ENCODE results near the gene UXS1. TPM values are rescaled to one million over a fixed set of nuclear protein-coding genes. Genes with fewer than 3 reads are reported as not detected.

UXS1 gene
- total and polyA plus RNA-seq, 2 donors (not counting 3 experiments of a cell fraction or from before 2014, with no cell fraction given), result 34.2 to 43.2 TPM

- BruUV-seq (replicated peaks), result no TSS peak
- Histone ChIP-seq H3K9me1 (replicated peaks; ENCODE audit: control insufficient read depth, extremely low read depth, insufficient read depth, low read length) (no peaks in the 10 kb centered on the region), H3K4me3 (replicated peaks in 1 of 3; ENCODE audit: insufficient read depth in 1 of 3, low read depth in 1 of 3, low read length in 3 of 3) (no peak overlapping the region), H3K79me2 (ENCODE audit: control insufficient read depth, insufficient read depth, low read length) (no peaks in the 10 kb centered on the region), H3K9me3 (replicated peaks; ENCODE audit: control insufficient read depth, insufficient read depth, low read length) (no peaks in the 10 kb centered on the region), H4K20me1 (replicated peaks; ENCODE audit: control insufficient read depth, extremely low read depth, insufficient read depth, low read length) (no peaks in the 10 kb centered on the region), H3K9ac (replicated peaks; ENCODE audit: extremely low read depth, insufficient read depth, low read length) (no peak overlapping the region), H3K27me3 (ENCODE audit: control insufficient read depth in 2 of 2, insufficient read depth in 2 of 2, low read length in 2 of 2) (no peaks in the 10 kb centered on the region), H3K4me2 (ENCODE audit: insufficient read depth, low read length) (no peak overlapping the region), H2AFZ (ENCODE audit: low read depth, low read length) (no peak overlapping the region), H3K4me1 (ENCODE audit: control insufficient read depth, extremely low read depth, insufficient read depth, low read length) (no peaks in the 10 kb centered on the region), H3K36me3 (ENCODE audit: control insufficient read depth in 2 of 2, extremely low read depth in 1 of 2, insufficient read depth in 2 of 2, low read length in 2 of 2) (peaks cover 0 to 2% of the 10 kb centered on the region in 2 experiments), H3K27ac (ENCODE audit: insufficient read depth, low read depth, low read length) (no peak overlapping the region)
- no peak for DNase-seq (ENCODE audit: low read depth, low spot score)
- TF ChIP-seq JUN (IDR thresholded peaks at IDR 0.05; ENCODE audit: borderline replicate concordance, insufficient read depth, insufficient read length, low read depth) (no peak), EZH2 (IDR thresholded peaks at IDR 0.05; ENCODE audit: borderline replicate concordance, low read depth, low read length, severe bottlenecking) (no peak), MYC (IDR thresholded peaks at IDR 0.05; ENCODE audit: low read depth, low read length) (no peak), POLR2A (IDR thresholded peaks at IDR 0.05; ENCODE audit: low read depth, low read length) (no peak)
- TF ChIP-seq, protein P1, sequence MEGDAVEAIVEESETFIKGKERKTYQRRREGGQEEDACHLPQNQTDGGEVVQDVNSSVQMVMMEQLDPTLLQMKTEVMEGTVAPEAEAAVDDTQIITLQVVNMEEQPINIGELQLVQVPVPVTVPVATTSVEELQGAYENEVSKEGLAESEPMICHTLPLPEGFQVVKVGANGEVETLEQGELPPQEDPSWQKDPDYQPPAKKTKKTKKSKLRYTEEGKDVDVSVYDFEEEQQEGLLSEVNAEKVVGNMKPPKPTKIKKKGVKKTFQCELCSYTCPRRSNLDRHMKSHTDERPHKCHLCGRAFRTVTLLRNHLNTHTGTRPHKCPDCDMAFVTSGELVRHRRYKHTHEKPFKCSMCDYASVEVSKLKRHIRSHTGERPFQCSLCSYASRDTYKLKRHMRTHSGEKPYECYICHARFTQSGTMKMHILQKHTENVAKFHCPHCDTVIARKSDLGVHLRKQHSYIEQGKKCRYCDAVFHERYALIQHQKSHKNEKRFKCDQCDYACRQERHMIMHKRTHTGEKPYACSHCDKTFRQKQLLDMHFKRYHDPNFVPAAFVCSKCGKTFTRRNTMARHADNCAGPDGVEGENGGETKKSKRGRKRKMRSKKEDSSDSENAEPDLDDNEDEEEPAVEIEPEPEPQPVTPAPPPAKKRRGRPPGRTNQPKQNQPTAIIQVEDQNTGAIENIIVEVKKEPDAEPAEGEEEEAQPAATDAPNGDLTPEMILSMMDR (IDR thresholded peaks at IDR 0.05; ENCODE audit: extremely low read depth in 1 of 2, insufficient read depth in 1 of 2, low read depth in 1 of 2, low read length in 2 of 2), result no peak
- TF ChIP-seq, protein P2, sequence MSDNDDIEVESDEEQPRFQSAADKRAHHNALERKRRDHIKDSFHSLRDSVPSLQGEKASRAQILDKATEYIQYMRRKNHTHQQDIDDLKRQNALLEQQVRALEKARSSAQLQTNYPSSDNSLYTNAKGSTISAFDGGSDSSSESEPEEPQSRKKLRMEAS (IDR thresholded peaks at IDR 0.05; ENCODE audit: insufficient read depth, insufficient read length), result no peak
- dilution Hi-C loops (cut with MboI; ENCODE audit: extremely low pct_ligation_motif_present, low sequenced_read_pairs), result no loop called here
- ChIA-PET CTCF (interaction anchor here (0.8 kb wide), 1 partner anchor 10 kb away, joined by 3 read pairs; no protein-coding TSS in a partner anchor), POLR2A (no interaction called here)
- no peak for FAIRE-seq
- intact Hi-C loops (cut with micrococcal nuclease), result no loop called here
Observed at GRCh38 chr2:106158131-106158530, 36.0 kb downstream of the UXS1 start.

DNA sequence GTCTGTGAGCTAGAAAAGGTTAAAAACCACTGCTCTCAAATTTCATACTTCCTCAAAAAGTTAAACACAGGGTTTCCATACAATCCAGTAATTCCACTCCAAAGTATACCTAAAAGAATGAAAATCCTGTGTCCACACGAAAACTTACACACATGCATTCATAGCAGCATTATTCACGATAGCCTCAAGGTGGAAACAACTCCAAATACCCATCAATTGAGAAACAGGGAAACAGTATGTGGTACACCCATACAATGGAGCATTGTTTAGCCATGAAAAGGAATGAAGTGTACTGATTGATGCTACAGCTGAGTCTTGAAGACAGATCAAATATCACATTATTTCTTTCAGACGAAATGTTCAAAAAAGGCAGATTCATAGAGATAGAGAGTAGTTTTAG lies 36.7 kb downstream of the UXS1 start:
- Histone ChIP-seq H3K79me2 (ENCODE audit: control insufficient read depth, insufficient read depth, low read length) (no peaks in the 10 kb centered on the region), H3K9me3 (replicated peaks; ENCODE audit: control insufficient read depth, insufficient read depth, low read length) (no peaks in the 10 kb centered on the region), H2AFZ (ENCODE audit: low read depth, low read length) (no peak overlapping the region), H3K4me3 (replicated peaks in 1 of 3; ENCODE audit: insufficient read depth in 1 of 3, low read depth in 1 of 3, low read length in 3 of 3) (no peak overlapping the region), H3K9me1 (replicated peaks; ENCODE audit: control insufficient read depth, extremely low read depth, insufficient read depth, low read length) (no peaks in the 10 kb centered on the region), H3K4me1 (ENCODE audit: control insufficient read depth, extremely low read depth, insufficient read depth, low read length) (peaks cover 4% of the 10 kb centered on the region), H3K27ac (ENCODE audit: insufficient read depth, low read depth, low read length) (no peak overlapping the region), H3K27me3 (ENCODE audit: control insufficient read depth in 2 of 2, insufficient read depth in 2 of 2, low read length in 2 of 2) (no peaks in the 10 kb centered on the region), H3K36me3 (ENCODE audit: control insufficient read depth in 2 of 2, extremely low read depth in 1 of 2, insufficient read depth in 2 of 2, low read length in 2 of 2) (peaks cover 0 to 2% of the 10 kb centered on the region in 2 experiments), H3K9ac (replicated peaks; ENCODE audit: extremely low read depth, insufficient read depth, low read length) (no peak overlapping the region), H4K20me1 (replicated peaks; ENCODE audit: control insufficient read depth, extremely low read depth, insufficient read depth, low read length) (no peaks in the 10 kb centered on the region), H3K4me2 (ENCODE audit: insufficient read depth, low read length) (no peak overlapping the region)
- intact Hi-C loops (cut with micrococcal nuclease), result no loop called here
- POLR2A ChIA-PET, result no interaction called here
- CTCF ChIA-PET, result no interaction called here
- BruUV-seq (replicated peaks), result no TSS peak
- no peak for FAIRE-seq
- dilution Hi-C loops (cut with MboI; ENCODE audit: extremely low pct_ligation_motif_present, low sequenced_read_pairs), result no loop called here
- no peak for DNase-seq (ENCODE audit: low read depth, low spot score)
- TF ChIP-seq, protein P1 (IDR thresholded peaks at IDR 0.05; ENCODE audit: extremely low read depth in 1 of 2, insufficient read depth in 1 of 2, low read depth in 1 of 2, low read length in 2 of 2), result no peak
- TF ChIP-seq EZH2 (IDR thresholded peaks at IDR 0.05; ENCODE audit: borderline replicate concordance, low read depth, low read length, severe bottlenecking), result no peak
- TF ChIP-seq JUN (IDR thresholded peaks at IDR 0.05; ENCODE audit: borderline replicate concordance, insufficient read depth, insufficient read length, low read depth), result no peak
- TF ChIP-seq GATA2 (IDR thresholded peaks at IDR 0.05; ENCODE audit: insufficient read depth, insufficient read length, low read depth, low read length), result no peak
- no peak for TF ChIP-seq POLR2A (IDR thresholded peaks at IDR 0.05; ENCODE audit: low read depth, low read length)
- no peak for TF ChIP-seq POLR2AphosphoS5 (IDR thresholded peaks at IDR 0.05; ENCODE audit: insufficient read depth, low read depth, low read length)
- TF ChIP-seq FOS (IDR thresholded peaks at IDR 0.05; ENCODE audit: borderline replicate concordance, insufficient read depth, low read length), result no peak
